BLaER1 (cell line): Measurements from ENCODE around the gene DCDC1.

ENCODE experiments used
- H3K27ac ChIP-seq: shearing (Covaris generic); formaldehyde crosslinking; 2 replicates; pipeline ENCODE4 v1.8.1; 2022
- H3K27me3 ChIP-seq: shearing (Covaris generic); formaldehyde crosslinking; 2 replicates; pipeline ENCODE4 v1.8.1; 2022
- H3K36me3 ChIP-seq: shearing (Covaris generic); formaldehyde crosslinking; 2 replicates; pipeline ENCODE4 v1.8.1; 2022
- H3K4me1 ChIP-seq: shearing (Covaris generic); formaldehyde crosslinking; 2 replicates; pipeline ENCODE4 v1.8.1; 2022
- H3K4me2 ChIP-seq: shearing (Covaris generic); formaldehyde crosslinking; 2 replicates; pipeline ENCODE4 v1.8.1; 2022
- H3K4me3 ChIP-seq: shearing (Covaris generic); formaldehyde crosslinking; 2 replicates; pipeline ENCODE4 v1.8.1; 2022
- H3K9ac ChIP-seq: shearing (Covaris generic); formaldehyde crosslinking; 2 replicates; pipeline ENCODE4 v1.8.1; 2022
- H3K9me3 ChIP-seq: shearing (Covaris generic); formaldehyde crosslinking; 2 replicates; pipeline ENCODE4 v1.8.1; 2022
- H4K20me1 ChIP-seq: shearing (Covaris generic); formaldehyde crosslinking; 2 replicates; pipeline ENCODE4 v1.8.1; 2022
- Cebpa-rat ChIP-seq: shearing (Covaris generic); IDR thresholded peaks from 2 replicates; pipeline ENCODE4 v1.8.1; 2022

Gene DCDC1

GRCh38 chr11:31236143-31236542 is 133.4 kb downstream of the DCDC1 start:
- Histone ChIP-seq H3K4me1 (no peaks in the 10 kb centered on the region), H3K4me3 (no peak overlapping the region), H3K4me2 (no peak overlapping the region), H3K27me3 (no peaks in the 10 kb centered on the region), H3K9me3 (no peaks in the 10 kb centered on the region), H3K27ac (no peak overlapping the region), H4K20me1 (no peaks in the 10 kb centered on the region), H3K9ac (no peak overlapping the region), H3K36me3 (no peaks in the 10 kb centered on the region)
- TF ChIP-seq Cebpa-rat: no peak

GRCh38 chr11:31233425-31233824 is 136.1 kb downstream of the DCDC1 start:
- TF ChIP-seq Cebpa-rat: no peak
- H3K36me3 ChIP-seq: no peaks in the 10 kb centered on the region
- H3K27ac ChIP-seq: no peak overlapping the region
- no peaks in the 10 kb centered on the region for H3K9me3 ChIP-seq
- no peaks in the 10 kb centered on the region for H3K4me1 ChIP-seq
- H3K4me2 ChIP-seq: no peak overlapping the region
- H3K4me3 ChIP-seq: no peak overlapping the region
- H3K27me3 ChIP-seq: no peaks in the 10 kb centered on the region
- no peaks in the 10 kb centered on the region for H4K20me1 ChIP-seq
- H3K9ac ChIP-seq: no peak overlapping the region

DNA sequence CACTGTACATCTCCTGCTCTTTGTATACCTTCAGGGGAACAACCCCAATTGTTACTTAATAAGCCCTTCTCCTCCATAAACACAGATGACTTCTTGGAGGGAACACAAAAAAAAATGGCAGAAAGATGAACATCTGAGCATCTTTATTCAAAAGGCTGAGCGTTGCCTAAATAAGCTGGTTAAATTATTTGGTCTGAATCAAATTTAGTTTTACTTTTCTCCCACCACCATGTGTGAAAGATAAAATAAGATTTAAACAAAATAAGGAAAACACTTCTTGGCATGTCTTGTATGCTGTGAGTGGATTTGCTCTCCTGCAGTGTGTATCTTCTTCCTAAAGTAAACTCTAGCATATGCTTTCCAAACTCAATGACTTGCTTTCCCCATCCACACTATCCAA is 137.9 kb downstream of the DCDC1 start:
- Histone ChIP-seq H3K9ac (no peak overlapping the region), H3K27me3 (no peaks in the 10 kb centered on the region), H3K4me1 (no peaks in the 10 kb centered on the region), H3K36me3 (no peaks in the 10 kb centered on the region), H4K20me1 (no peaks in the 10 kb centered on the region), H3K4me2 (no peak overlapping the region), H3K27ac (no peak overlapping the region), H3K4me3 (no peak overlapping the region), H3K9me3 (no peaks in the 10 kb centered on the region)
- no peak for TF ChIP-seq Cebpa-rat

DNA sequence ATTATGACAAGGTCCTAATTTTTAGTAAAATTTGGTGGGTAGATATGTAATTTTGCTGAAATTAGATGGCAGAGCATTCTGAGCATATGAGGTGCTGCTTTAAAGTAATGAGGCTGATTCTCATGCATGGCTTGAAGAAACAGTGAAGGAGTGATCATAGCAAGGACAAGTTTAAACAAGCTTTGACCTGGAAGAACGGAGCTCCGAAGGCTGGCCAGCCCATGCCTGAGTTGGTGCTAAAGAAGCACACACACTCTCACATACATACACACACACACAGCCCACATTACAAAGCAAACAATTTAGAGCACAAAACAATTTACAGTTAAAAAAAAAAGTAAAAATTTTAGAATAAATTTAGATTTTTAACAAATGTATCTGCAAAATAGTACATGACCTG is 150.7 kb downstream of the DCDC1 start:
- H4K20me1 ChIP-seq: no peaks in the 10 kb centered on the region
- H3K27me3 ChIP-seq: no peaks in the 10 kb centered on the region
- H3K9ac ChIP-seq: no peak overlapping the region
- no peaks in the 10 kb centered on the region for H3K36me3 ChIP-seq
- no peak for TF ChIP-seq Cebpa-rat
- no peaks in the 10 kb centered on the region for H3K4me1 ChIP-seq
- H3K9me3 ChIP-seq: no peaks in the 10 kb centered on the region
- no peak overlapping the region for H3K4me3 ChIP-seq
- H3K27ac ChIP-seq: no peak overlapping the region
- no peak overlapping the region for H3K4me2 ChIP-seq

DNA sequence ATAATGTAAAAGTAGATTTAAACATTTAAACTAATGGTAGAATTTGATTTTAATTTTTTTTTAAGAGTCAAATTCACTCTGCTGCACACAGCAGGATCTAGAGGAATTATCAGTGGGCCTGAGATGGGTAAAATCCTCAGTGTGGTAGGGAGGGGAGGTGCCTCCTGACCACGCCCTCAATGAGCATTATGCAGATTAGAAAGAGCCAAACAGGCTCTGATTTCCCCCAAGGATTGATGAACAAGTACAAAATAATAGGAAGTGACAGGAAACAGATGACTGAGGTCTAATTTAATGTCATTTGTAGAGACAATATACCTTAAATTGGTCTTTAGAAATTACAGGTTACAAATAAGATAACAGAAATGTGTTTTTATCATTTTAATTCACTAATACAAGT is 155.2 kb downstream of the DCDC1 start:
- Histone ChIP-seq H3K27me3 (no peaks in the 10 kb centered on the region), H4K20me1 (no peaks in the 10 kb centered on the region), H3K4me2 (no peak overlapping the region), H3K4me3 (no peak overlapping the region), H3K9me3 (no peaks in the 10 kb centered on the region), H3K36me3 (no peaks in the 10 kb centered on the region), H3K27ac (no peak overlapping the region), H3K9ac (no peak overlapping the region), H3K4me1 (no peaks in the 10 kb centered on the region)
- TF ChIP-seq Cebpa-rat: no peak

GRCh38 chr11:31199378-31199777 is 170.2 kb downstream of the DCDC1 start:
- no peaks in the 10 kb centered on the region for H4K20me1 ChIP-seq
- TF ChIP-seq Cebpa-rat: no peak
- no peaks in the 10 kb centered on the region for H3K27me3 ChIP-seq

GRCh38 chr11:31173926-31174680 is 195.4 kb downstream of the DCDC1 start:
- no peaks in the 10 kb centered on the region for H3K36me3 ChIP-seq
- H3K27ac ChIP-seq: no peak overlapping the region
- H3K9ac ChIP-seq: no peak overlapping the region
- no peak for TF ChIP-seq Cebpa-rat
- H4K20me1 ChIP-seq: no peaks in the 10 kb centered on the region
- no peaks in the 10 kb centered on the region for H3K27me3 ChIP-seq
- no peak overlapping the region for H3K4me2 ChIP-seq
- H3K4me1 ChIP-seq: no peaks in the 10 kb centered on the region
- peaks cover 32% of the 10 kb centered on the region for H3K9me3 ChIP-seq
- H3K4me3 ChIP-seq: no peak overlapping the region

More at GRCh38 chr11:31199378-31199777, 170.2 kb downstream of the DCDC1 start:
- Histone ChIP-seq H3K36me3 (no peaks in the 10 kb centered on the region), H3K9me3 (no peaks in the 10 kb centered on the region), H3K4me2 (no peak overlapping the region), H3K27ac (no peak overlapping the region), H3K9ac (no peak overlapping the region), H3K4me3 (no peak overlapping the region), H3K4me1 (no peaks in the 10 kb centered on the region)

- no peak overlapping the region for H3K4me2 ChIP-seq
- TF ChIP-seq Cebpa-rat: no peak
- H4K20me1 ChIP-seq: no peaks in the 10 kb centered on the region
- no peaks in the 10 kb centered on the region for H3K36me3 ChIP-seq
- H3K9ac ChIP-seq: no peak overlapping the region
- H3K4me3 ChIP-seq: no peak overlapping the region
- no peak overlapping the region for H3K27ac ChIP-seq
- H3K4me1 ChIP-seq: no peaks in the 10 kb centered on the region
- no peaks in the 10 kb centered on the region for H3K9me3 ChIP-seq
- H3K27me3 ChIP-seq: no peaks in the 10 kb centered on the region
These were observed 208.8 kb downstream of the DCDC1 start for GRCh38 chr11:31160504-31161422.

DNA sequence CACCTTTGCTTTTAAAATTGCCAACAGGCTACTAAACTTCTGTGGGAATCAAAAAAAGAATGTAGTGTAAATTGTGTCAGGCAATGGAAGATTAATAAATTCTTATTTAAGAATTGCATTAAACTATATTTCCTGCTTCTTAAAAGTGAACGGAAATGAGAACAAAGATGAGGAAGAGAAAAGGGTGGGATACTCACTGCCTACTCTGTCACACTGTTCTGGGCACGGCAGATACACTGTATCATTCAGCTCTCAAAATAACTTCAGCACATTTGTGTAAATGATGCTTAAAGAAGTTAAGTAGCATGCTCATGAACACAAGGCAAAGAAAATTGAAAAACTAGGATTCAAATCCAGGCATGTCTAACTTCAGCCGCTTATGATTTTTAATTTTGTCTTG is 218.7 kb downstream of the DCDC1 start:
- no peaks in the 10 kb centered on the region for H4K20me1 ChIP-seq
- H3K9ac ChIP-seq: no peak overlapping the region
- no peaks in the 10 kb centered on the region for H3K36me3 ChIP-seq
- no peaks in the 10 kb centered on the region for H3K4me1 ChIP-seq
- H3K27me3 ChIP-seq: no peaks in the 10 kb centered on the region
- no peak overlapping the region for H3K4me2 ChIP-seq
- no peak overlapping the region for H3K4me3 ChIP-seq
- no peak for TF ChIP-seq Cebpa-rat
- peaks cover 3% of the 10 kb centered on the region; the same call in 1 of the 2 replicates for H3K9me3 ChIP-seq
- no peak overlapping the region for H3K27ac ChIP-seq

GRCh38 chr11:31150011-31150410 is 219.5 kb downstream of the DCDC1 start:
- no peak overlapping the region for H3K9ac ChIP-seq
- H3K27ac ChIP-seq: no peak overlapping the region
- no peaks in the 10 kb centered on the region for H4K20me1 ChIP-seq
- no peak for TF ChIP-seq Cebpa-rat
- H3K36me3 ChIP-seq: no peaks in the 10 kb centered on the region
- H3K9me3 ChIP-seq: peaks cover 3% of the 10 kb centered on the region; the same call in 1 of the 2 replicates
- H3K4me2 ChIP-seq: no peak overlapping the region
- H3K27me3 ChIP-seq: no peaks in the 10 kb centered on the region
- H3K4me3 ChIP-seq: no peak overlapping the region
- no peaks in the 10 kb centered on the region for H3K4me1 ChIP-seq
